Measurements from ENCODE around the gene DOP1B.

Gene DOP1B

DNA sequence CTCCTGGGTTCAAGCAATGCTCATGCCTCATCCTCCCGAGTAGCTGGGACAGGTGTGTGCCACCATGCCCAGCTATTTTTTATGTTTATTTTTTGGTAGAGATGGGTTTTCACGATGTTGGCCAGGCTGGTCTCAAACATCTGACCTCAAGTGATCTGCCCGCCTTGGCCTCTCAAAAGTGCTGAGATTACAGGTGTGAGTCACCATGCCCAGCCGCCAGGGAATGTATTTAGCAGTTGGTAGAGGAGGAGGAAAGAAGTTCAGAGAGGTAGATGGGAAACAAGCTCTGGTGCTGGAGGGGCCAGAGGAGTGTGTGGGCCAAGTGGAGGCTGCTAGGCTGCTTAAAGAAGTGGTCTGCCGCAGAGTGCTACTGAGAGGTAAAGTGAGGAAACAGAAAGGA lies 6.0 kb downstream of the DOP1B start:
- Histone ChIP-seq H3K36me3 (ENCODE audit: insufficient read depth) (no peaks in the 10 kb centered on the region), H3K27me3 (ENCODE audit: insufficient read depth, low read depth) (no peaks in the 10 kb centered on the region; the same call in 1 of the 2 replicates), H3K4me3 (IDR thresholded peaks at IDR 0.05; ENCODE audit: insufficient read depth, low read depth, low read length) (no peak overlapping the region), H3K79me2 (ENCODE audit: insufficient read depth, low read depth) (no peaks in the 10 kb centered on the region), H2AFZ (ENCODE audit: low read depth) (no peak overlapping the region), H4K20me1 (ENCODE audit: insufficient read depth) (no peaks in the 10 kb centered on the region), H3K4me1 (ENCODE audit: low read depth, poor library complexity, severe bottlenecking) (peaks cover 3% of the 10 kb centered on the region), H3K9ac (no peak overlapping the region), H3K4me2 (no peak overlapping the region), H3K27ac (no peak overlapping the region)
- TF ChIP-seq, protein P1, sequence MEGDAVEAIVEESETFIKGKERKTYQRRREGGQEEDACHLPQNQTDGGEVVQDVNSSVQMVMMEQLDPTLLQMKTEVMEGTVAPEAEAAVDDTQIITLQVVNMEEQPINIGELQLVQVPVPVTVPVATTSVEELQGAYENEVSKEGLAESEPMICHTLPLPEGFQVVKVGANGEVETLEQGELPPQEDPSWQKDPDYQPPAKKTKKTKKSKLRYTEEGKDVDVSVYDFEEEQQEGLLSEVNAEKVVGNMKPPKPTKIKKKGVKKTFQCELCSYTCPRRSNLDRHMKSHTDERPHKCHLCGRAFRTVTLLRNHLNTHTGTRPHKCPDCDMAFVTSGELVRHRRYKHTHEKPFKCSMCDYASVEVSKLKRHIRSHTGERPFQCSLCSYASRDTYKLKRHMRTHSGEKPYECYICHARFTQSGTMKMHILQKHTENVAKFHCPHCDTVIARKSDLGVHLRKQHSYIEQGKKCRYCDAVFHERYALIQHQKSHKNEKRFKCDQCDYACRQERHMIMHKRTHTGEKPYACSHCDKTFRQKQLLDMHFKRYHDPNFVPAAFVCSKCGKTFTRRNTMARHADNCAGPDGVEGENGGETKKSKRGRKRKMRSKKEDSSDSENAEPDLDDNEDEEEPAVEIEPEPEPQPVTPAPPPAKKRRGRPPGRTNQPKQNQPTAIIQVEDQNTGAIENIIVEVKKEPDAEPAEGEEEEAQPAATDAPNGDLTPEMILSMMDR (conservative IDR thresholded peaks at IDR 0.05; ENCODE audit: low read depth, low read length): no peak

DNA sequence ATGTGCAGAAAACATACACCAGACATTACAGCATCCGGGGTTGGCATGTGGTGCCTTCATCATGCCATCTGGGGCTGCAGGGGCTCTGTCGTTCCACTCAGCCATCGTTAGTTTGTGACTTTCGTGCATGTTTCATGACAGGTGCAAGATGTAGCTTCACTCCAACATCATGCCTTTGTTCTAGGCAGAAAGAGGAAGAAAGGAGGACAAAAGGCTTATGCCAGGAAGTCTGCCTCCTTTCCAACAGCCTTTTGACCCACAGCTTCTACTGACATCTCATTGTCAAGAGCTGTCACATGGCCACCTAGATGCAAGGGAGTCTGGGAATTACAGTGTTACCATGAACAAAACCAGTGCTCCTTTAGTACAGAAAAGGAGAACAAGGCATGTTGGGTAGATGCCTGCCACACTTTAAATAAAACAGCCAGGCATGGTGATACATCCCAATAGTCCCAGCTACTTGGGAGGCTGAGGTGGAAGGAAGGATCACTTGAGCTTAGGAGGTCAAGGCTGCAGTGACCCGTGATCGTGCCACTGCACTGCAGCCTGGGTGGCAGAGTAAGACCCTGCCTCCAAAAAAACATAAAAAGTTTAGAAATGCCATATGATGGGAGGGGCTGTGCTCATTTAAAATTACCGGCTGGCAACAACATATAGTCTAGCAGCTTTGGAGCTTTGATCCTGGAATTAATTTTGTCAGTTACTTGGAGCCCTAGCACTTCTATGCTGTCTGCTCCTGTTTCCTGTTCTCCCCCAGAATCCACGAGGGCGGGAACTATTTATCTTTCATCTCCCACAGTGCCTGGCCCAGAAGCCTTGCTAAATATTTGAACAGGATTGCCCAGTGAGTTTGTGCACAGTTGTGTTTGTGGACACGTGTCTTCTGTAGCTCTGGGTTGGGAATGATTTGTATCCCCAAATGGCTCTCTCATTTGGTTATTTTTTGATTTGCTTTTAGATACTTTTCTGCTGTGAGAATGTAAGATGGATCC lies 7.4 kb downstream of the DOP1B start:
- H3K27ac ChIP-seq: no peak overlapping the region
- H3K79me2 ChIP-seq (ENCODE audit: insufficient read depth, low read depth): no peaks in the 10 kb centered on the region
- no peak overlapping the region for H3K4me2 ChIP-seq
- H2AFZ ChIP-seq (ENCODE audit: low read depth): no peak overlapping the region
- H3K36me3 ChIP-seq (ENCODE audit: insufficient read depth): no peaks in the 10 kb centered on the region
- TF ChIP-seq, protein P1 (conservative IDR thresholded peaks at IDR 0.05; ENCODE audit: low read depth, low read length): no peak
- H3K4me1 ChIP-seq (ENCODE audit: low read depth, poor library complexity, severe bottlenecking): no peaks in the 10 kb centered on the region
- H3K9ac ChIP-seq: no peak overlapping the region
- no peaks in the 10 kb centered on the region for H4K20me1 ChIP-seq (ENCODE audit: insufficient read depth)
- no peaks in the 10 kb centered on the region for H3K27me3 ChIP-seq (ENCODE audit: insufficient read depth, low read depth)
- no peak overlapping the region for H3K4me3 ChIP-seq (IDR thresholded peaks at IDR 0.05; ENCODE audit: insufficient read depth, low read depth, low read length)

DNA sequence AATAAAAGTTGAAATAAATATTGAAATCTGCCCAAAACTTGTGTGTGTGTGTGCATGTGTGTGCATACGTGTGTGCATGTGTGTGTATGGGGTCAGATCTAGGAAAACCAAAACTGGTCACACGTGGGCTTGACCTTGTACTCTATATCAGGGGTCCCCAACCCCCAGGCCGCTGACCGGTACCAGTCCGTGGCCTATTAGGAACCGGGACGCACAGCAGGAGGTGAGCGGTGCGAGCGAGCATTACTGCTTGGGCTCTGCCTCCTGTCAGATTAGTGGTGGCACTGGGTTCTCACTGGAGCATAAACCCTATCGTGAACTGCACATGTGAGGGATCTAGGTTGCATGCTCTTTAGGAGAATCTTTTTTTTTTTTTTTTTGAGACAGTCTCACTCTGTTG lies 8.7 kb downstream of the DOP1B start:
- Histone ChIP-seq H3K4me1 (ENCODE audit: low read depth, poor library complexity, severe bottlenecking) (no peaks in the 10 kb centered on the region), H3K9ac (no peak overlapping the region), H4K20me1 (ENCODE audit: insufficient read depth) (no peaks in the 10 kb centered on the region), H3K79me2 (ENCODE audit: insufficient read depth, low read depth) (no peaks in the 10 kb centered on the region), H2AFZ (ENCODE audit: low read depth) (no peak overlapping the region), H3K27ac (no peak overlapping the region), H3K27me3 (ENCODE audit: insufficient read depth, low read depth) (no peaks in the 10 kb centered on the region), H3K4me3 (IDR thresholded peaks at IDR 0.05; ENCODE audit: insufficient read depth, low read depth, low read length) (no peak overlapping the region), H3K4me2 (no peak overlapping the region), H3K36me3 (ENCODE audit: insufficient read depth) (no peaks in the 10 kb centered on the region)
- TF ChIP-seq, protein P1 (conservative IDR thresholded peaks at IDR 0.05; ENCODE audit: low read depth, low read length): no peak

DNA sequence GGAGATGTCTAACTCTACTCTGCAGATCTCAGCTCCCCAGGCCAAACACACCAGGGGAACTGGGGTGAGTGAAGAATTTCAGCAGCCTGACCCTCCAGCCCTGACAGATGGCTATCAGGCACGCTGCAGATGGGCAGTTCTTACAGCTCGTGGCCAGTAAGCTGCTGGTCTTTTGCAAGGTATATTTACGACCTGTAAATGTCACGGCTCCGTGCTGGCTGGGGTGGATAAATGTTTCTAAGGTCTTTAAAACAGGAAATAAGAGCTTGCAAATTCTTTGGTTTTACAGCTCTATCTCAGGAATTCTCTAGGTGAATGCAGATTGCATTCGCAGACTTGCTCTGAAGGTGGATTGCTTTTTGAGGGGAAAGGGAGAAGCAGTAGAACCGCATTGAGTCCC lies 10.1 kb downstream of the DOP1B start:
- Histone ChIP-seq H3K4me2 (no peak overlapping the region), H3K27me3 (ENCODE audit: insufficient read depth, low read depth) (no peaks in the 10 kb centered on the region), H4K20me1 (ENCODE audit: insufficient read depth) (no peaks in the 10 kb centered on the region), H2AFZ (ENCODE audit: low read depth) (no peak overlapping the region), H3K4me1 (ENCODE audit: low read depth, poor library complexity, severe bottlenecking) (no peaks in the 10 kb centered on the region), H3K9ac (no peak overlapping the region), H3K4me3 (IDR thresholded peaks at IDR 0.05; ENCODE audit: insufficient read depth, low read depth, low read length) (no peak overlapping the region), H3K79me2 (ENCODE audit: insufficient read depth, low read depth) (no peaks in the 10 kb centered on the region), H3K27ac (no peak overlapping the region), H3K36me3 (ENCODE audit: insufficient read depth) (no peaks in the 10 kb centered on the region)
- TF ChIP-seq, protein P1 (conservative IDR thresholded peaks at IDR 0.05; ENCODE audit: low read depth, low read length): no peak

Data from KMS-11 (cell line).